ENCODE results near the gene IFFO2.

IFFO2 gene

DNA sequence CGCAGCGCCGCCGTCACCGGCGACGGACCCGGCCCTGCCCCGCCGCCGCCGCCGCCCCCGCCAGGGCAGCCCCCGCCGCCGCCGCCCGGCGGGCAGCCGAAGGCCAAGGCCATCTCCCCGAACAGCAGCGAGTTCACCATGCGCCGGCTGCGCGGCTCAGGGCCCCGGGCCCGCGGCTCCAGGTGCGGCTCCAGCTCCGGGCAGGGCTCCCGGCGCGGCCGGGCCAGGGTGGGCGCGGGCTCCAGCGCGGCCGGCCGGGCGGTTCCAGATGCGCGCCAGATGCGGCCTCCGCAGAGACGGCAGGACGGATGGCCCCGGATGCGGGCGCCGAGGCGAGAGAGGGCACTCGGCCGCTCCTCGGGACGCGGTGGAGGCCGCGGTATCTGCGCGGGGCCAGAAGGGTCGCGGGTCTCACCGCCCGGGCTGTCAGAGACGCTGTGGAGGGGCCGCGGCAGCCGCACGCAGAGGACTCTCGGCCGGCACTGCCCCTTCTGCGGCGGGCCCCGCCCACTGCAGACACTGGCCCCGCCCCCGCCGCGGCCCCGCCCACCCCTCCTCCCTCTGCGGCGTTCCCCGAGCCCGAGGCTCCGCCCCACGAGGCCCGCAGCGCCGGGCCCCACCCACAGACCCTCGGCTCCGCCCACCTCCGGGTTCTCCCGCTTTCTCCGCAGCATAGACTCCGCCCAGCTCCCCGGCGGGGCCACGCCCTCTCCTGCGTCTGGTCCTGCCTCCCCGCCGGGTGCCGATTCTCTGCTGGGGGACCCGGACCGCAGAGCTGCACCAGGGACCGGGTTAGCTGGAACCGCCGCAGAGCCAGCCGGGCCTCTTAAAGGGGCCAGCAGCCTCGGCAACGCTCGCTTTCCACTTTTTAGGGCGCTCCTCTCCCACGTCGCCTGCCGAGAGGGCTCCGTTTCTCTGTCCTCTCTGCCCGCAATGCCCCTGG, at the start of gene IFFO2:
TSS of gene IFFO2 (minus strand) at position 484 of the 943 bp plus-strand sequence. CDS start at position 140, 344 bp downstream.
- no peak for DNase-seq

- DNase-seq, result no peak
Observed at GRCh38 chr1:19006000-19006399, 49.5 kb upstream of the IFFO2 start.

DNA sequence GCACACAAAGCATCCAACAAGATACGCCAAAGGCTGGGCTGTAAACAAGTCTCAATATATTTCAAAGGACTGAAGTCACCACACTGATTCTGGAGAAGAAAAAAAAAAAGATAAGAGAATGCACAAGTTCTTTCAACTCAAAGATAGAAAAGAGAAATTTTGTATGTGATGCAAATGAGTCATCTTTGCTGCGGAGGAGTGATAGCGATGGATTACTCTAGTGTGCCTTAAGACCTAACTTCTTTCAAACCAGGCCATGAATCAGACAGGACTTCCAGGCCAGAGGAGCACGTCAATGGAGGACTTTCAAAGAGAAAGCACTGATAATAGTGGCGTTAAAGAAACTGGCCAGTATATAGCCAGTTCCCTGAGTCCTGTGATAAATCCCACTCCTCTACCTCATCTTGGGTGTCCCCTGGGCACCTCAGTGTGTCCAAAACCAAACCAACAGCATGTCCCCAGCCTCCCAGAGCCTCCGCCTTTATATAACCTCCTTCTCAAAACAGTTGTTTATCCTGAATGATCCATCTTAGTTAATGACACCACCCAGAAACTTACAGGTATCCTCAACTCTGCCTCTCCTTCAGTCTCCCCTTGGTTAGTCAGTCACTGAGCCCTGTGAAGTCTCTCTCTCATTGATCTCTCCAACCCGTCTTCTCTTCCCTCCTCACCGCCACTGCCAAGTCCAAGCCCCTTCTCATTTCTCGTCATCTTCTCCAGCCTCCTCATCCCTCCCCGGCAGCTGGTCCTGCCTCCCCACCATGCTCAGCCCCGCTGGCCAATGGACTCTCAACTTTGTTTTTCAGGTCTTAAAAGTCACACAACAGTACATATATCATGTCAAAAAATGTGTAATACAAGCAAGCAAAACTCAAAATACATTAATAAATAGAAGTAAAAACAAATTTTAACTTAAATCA, 47.2 kb upstream of the IFFO2 start:
- no peak for DNase-seq

DNA sequence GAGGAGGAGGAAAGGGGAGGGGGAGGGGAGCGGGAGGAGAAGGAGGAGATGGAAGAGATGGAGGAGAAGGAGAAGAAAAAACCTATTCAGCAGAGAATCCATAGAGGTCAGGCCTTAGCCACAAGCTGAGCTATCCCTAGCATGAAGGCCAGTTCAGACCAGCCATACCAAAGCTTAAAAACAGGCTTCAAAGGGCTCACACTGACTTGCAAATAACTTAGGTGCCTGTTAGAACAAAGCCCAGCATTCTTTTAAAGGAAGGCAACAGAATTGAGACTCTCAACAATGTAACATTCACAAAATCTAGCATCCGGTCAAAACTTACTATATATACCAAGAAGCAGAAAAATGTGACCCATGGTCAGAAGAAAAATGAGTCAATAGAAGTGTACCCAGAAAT, 43.6 kb upstream of the IFFO2 start:
- no peak for DNase-seq

GRCh38 chr1:18999359-18999758, 42.9 kb upstream of the IFFO2 start:
- no peak for DNase-seq

DNA sequence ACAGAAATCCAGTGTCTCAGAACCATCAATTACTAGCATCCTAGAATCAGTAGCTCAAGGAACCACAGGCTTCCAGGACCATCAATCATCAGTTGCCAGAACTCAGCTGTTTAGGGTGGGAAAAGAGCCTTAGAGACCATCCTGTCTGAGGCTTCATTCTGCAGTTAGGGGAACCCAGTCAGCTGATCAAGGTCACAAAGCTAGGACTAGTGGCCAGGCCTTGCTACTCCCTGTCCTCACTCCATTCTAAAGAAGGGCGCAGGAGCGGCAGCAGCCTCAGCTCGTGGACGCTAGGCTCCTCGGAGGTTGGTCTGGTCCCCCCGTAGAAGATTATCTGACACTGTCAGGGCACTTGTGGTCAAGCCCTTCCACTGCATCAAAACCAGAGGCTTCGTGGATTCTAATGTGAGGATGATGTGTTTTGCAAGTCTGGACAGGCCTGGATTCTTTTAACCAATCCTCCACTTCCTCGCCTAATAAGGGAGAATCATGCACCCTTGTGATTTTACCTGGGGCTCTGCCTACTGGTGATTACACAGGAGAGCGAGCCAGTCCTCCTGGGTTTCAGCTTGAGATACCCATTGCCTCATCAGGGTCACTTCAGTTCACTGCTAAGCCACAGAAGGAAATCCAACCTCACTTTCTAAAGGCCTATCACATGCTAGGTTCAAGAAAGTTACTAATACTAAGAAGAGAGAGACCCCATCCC, 41.7 kb upstream of the IFFO2 start:
- DNase-seq, result no peak

DNA sequence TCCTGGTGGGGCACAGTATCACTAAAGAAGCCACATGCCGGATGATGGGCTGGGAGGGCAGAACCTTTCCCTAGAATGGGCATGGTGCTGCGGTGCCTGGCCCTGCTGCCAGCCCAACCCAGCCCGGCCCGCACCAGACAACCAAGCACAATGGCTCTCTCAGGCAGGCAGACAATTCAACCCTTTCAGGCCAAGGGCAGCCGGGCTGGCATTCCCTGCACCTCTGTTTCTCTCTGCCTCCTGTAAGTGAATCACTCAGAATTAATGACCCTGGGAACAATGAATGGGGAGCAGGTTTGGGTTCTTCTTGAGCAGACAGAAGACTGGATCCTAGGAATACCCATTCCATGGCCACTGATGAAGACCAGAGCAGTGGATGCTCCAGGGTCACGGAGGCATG, 41.0 kb upstream of the IFFO2 start:
- no peak for DNase-seq

- no peak for DNase-seq
Observed at GRCh38 chr1:18996548-18997177, 40.2 kb upstream of the IFFO2 start.

- DNase-seq, result no peak
Observed at GRCh38 chr1:18994381-18994780, 37.9 kb upstream of the IFFO2 start.

DNA sequence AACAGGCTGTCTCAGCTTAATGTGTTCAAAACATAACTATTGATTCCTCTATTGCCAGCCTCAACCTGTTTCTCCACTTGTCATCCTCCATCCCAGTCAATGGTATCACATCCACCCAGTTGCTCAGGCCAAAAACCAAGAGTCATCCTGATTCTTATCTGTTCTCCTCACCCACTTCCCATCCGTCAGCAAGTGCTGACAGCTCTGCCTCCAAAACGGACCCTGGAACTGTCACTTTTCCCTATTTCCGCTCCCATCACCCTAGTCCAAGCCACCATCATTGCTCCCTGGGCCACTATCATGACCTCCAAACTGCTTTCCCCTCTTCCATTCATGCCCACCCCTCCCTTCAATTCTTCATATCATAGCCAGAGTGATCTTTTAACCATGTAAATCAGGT, 36.2 kb upstream of the IFFO2 start:
- DNase-seq, result no peak

DNA sequence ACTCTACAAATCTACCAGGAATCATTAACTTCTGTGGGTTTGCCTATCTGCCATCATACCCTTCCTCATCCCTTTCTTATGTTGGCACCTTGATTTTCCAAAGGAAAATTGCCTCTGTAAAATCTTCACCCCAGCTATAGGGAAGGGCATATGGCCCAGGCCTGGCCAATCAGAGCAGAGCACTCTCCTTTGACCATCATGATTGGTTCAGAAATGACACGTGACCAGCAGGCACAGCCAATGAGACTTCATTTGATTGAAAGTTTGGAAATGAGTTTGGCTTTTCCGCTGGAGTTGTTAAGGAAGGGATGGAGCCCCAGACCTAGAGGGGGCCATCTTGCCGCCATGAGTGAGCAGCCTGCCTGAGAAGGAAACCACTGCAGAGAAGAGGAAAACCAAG, 35.1 kb upstream of the IFFO2 start:
- no peak for DNase-seq

- DNase-seq, result no peak
Observed at GRCh38 chr1:18989896-18990295, 33.4 kb upstream of the IFFO2 start.

- no peak for DNase-seq
Observed at GRCh38 chr1:18989176-18989799, 32.8 kb upstream of the IFFO2 start.

DNA sequence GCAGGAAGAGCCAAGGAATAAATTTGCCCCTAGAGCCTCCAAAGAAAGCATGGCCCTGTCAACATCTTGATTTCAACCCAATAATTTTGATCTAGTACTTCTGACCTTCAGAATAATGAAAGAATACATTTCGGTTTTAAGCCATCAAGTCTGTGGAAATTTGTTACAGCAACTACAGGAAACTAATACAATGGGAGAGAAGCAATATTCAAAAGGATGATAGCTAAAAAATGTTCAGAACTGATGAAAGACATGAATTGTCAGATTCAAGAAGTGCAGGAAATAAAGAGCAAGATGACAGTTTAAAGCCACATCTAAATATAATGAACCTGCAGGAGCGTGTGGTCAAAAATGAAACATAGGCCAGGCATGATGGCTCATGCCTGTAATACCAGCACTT, 24.8 kb upstream of the IFFO2 start:
- DNase-seq, result no peak

DNA sequence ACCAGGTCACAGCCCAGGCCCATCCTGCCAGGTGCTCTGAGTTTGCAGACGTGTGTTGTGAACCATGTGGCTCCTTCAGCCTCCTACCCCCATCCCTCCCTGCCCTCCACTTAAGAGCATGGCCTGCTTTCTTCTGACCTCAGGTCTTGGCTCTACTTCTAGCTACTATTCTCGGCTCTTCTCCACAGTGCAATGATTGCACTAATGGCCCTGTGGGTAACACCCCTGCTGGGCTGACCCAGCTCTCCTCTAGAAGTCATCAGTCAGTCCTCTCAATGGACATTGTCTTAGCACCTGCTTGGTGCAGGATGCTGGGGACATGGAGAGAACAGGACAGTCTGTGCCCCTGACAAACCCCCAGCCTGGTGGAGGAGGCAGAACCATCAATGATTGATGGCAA, 22.2 kb upstream of the IFFO2 start:
- DNase-seq, result no peak

- no peak for DNase-seq
Observed at GRCh38 chr1:18977428-18977827, 21.0 kb upstream of the IFFO2 start.

DNA sequence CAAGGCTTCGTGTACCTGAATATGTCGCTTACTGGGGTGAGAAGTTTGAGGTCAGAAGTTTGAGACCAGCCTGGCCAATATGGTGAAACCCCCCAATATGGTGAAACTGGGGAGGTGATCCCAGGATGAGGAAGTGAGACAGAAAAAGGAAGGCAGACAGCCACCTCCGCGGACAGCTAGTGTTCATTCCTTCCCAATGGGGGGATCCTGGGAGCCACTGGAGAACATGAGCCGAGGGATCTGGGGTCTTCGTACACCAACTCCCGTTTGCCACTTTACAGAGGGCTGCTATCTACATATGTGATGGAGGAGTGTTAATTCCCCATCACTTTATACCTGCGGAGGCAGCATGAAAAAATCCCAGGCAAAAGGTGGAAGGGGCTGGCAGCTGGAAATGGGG, 19.6 kb upstream of the IFFO2 start:
- no peak for DNase-seq

GRCh38 chr1:18974606-18975005, 18.1 kb upstream of the IFFO2 start:
- no peak for DNase-seq

DNA sequence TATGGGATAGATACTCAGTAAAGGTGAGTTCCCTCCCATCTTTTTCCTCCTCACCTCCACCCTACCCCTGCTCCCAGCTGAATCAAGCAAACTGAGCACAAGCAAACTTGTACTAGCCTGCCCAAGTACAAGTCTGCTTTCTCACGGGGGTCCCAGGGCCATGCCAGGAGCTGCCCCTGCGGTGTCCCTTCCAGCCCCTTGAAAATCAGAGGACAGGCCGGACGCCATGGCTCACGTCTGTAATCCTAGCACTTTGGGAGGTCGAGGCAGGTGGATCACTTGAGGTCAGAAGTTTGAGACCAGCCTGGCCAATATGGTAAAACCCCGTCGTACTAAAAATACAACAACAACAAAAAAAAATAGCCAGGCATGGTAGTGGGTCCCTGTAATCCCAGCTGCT, 17.5 kb upstream of the IFFO2 start:
- no peak for DNase-seq

DNA sequence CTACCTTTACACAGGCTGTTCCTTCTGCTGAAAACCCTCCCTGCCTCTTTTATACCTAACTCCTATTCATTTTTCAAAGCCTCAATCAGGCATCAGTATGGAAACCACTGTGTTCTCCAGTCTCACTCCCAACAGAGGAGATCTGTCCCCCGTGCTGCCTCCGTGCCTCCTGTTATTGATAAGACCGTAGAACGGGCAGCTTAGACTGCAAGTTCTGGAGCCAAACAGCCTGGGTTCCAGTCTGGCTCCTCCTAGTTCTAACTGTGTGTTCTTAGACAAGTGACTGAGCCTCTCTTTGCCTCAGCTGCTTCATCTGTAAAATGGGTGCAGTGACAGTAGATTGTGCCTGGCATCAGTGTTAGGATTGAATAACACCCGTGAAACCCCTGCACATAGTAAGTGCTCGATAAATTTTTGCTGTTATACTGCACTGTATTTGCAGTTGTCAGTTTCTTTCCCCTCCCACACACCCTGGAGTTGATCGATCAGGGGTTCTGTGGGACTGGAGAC, 17.0 kb upstream of the IFFO2 start:
- no peak for DNase-seq

- DNase-seq, result no peak
Observed at GRCh38 chr1:18972991-18973390, 16.5 kb upstream of the IFFO2 start.

DNA sequence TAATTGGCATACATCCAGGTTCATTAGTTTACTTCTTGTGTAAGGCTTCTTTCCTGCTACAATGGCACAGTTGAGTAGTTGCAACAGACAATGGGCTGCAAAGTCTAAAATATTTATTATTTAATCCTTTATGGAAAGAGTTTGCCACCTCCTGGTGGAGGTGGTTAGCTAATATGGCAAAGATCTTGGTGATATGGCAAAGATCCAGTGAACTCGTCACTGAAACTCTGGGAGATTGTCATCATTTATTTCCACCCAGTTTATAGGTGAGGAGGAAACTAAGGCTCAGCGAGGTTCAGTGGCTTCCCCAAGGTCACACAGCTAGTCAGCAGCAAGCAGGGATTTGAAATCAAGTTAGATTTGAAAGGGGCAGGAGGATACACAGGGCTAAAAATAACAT, 16.1 kb upstream of the IFFO2 start:
- DNase-seq, result no peak
